ENCODE results near the gene SPINK2.

SPINK2 gene

DNA sequence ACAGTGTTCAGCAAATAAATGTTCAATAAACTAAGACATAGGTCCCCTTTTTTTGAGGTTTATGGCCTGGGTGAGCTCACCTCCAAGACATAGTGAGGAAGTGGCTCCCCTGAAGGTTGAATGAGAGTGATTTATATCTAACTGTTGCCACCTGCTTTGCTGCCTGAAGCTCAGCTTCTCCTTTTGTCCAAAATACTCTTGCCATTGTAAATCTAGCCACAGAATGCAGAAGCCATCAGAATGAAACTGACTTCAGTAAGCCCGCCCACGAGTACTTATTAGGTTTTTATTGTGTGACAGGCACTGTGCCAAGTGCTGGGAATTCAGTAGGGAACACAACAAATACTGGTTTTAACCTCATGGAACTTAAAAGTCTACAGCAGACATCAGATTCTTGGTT lies 18.0 kb downstream of the SPINK2 start:
- ChIA-PET POLR2A (interaction anchor here (0.6 kb wide), 1 partner anchor 38 kb away, joined by 3 read pairs; no protein-coding TSS in a partner anchor), CTCF (interaction anchor here (0.8 to 1.7 kb wide), 7 partner anchors 26 to 416 kb away, joined by 3 to 4 read pairs (median 3); partner anchors contain the start of gene AASDH)
- TF ChIP-seq, protein P1, sequence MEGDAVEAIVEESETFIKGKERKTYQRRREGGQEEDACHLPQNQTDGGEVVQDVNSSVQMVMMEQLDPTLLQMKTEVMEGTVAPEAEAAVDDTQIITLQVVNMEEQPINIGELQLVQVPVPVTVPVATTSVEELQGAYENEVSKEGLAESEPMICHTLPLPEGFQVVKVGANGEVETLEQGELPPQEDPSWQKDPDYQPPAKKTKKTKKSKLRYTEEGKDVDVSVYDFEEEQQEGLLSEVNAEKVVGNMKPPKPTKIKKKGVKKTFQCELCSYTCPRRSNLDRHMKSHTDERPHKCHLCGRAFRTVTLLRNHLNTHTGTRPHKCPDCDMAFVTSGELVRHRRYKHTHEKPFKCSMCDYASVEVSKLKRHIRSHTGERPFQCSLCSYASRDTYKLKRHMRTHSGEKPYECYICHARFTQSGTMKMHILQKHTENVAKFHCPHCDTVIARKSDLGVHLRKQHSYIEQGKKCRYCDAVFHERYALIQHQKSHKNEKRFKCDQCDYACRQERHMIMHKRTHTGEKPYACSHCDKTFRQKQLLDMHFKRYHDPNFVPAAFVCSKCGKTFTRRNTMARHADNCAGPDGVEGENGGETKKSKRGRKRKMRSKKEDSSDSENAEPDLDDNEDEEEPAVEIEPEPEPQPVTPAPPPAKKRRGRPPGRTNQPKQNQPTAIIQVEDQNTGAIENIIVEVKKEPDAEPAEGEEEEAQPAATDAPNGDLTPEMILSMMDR (IDR thresholded peaks at IDR 0.05; ENCODE audit: control extremely low read depth, extremely low read depth, low read depth, missing control alignments) = no peak
- no peak for DNase-seq (ENCODE audit: extremely low spot score)

DNA sequence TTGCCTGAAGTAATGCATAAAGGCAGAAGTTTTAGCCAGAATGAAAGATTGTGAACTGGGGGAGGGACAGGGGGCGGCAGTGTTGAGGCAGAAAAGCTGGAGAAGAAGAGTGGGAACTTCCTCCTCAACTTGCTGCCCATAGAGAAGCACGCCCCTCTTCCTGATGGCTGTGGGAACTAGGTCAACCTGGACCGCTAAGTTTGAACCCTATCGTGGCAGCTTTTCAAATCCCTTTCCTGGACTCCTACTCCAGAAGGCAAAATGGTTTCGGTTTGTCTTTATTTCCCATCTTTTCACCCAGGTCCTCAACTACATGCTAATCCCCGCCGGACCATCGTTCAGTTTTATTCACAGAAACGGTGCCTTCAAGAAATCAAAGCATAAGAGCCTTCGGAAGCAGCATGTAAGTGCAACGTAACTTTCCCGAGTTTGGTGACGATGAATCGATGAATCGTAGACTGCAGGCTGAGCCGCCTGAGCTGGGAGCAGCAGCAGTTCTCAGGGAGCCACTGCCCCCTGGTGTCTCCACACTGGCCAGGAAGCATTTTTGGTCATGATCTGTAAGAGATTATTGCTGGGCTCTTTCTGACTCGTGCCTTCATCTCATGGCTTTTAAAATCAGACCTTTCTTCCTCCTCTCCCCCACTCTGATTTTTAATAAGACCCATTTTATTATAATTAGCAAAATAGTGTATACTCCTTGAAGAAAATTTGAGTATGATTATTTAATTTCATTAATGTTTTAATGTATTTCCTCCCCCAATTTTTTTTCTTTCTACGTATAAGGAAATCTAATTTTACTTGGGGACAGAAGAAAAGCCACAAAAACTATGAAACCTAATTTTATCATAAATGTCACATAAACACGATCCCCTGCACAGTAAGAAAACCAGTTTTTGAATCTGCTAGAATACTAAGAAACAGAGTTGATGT lies 21.4 kb downstream of the SPINK2 start:
- POLR2A ChIA-PET = no interaction called here
- TF ChIP-seq, protein P1 (IDR thresholded peaks at IDR 0.05; ENCODE audit: control extremely low read depth, extremely low read depth, low read depth, missing control alignments) = peak; percentile 89
- peak; percentile 78 for DNase-seq (ENCODE audit: extremely low spot score)
- CTCF ChIA-PET = interaction anchor here (0.8 to 2.5 kb wide), 41 partner anchors 9 to 381 kb away, joined by 3 to 19 read pairs (median 4); a partner anchor contains a TSS

DNA sequence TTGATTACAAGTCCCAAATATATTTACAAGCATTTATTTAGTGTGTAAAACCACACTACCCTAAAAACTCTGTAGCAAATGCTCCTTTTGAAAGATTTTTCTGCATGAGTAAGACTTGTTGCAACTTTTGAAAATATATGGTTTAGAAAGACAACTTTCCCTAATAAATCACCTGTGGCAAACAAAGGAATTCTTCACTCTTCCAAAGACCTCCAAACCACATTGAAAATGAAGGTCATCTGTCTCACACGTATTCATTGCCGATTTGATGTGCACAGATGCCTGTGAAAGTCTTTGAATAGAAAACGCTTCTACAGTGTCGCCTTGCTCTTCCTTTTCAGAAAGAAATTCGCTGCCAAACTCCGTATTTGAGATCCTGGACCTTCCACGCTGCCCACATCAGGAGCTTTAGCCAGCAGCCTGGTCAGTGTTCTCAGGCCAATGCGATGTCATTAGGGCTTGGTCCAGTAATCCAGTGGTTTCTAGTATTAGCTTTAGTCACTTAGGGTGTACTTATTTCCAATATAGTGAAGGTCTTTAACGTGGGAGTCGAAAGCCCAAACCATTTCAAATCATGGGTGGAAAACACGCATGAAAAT lies 22.2 kb downstream of the SPINK2 start:
- DNase-seq (ENCODE audit: extremely low spot score) = no peak
- POLR2A ChIA-PET = no interaction called here
- TF ChIP-seq, protein P1 (IDR thresholded peaks at IDR 0.05; ENCODE audit: control extremely low read depth, extremely low read depth, low read depth, missing control alignments) = no peak
- CTCF ChIA-PET = interaction anchor here (0.8 to 2.5 kb wide), 34 partner anchors 8 to 375 kb away, joined by 3 to 19 read pairs (median 5); a partner anchor contains a TSS

DNA sequence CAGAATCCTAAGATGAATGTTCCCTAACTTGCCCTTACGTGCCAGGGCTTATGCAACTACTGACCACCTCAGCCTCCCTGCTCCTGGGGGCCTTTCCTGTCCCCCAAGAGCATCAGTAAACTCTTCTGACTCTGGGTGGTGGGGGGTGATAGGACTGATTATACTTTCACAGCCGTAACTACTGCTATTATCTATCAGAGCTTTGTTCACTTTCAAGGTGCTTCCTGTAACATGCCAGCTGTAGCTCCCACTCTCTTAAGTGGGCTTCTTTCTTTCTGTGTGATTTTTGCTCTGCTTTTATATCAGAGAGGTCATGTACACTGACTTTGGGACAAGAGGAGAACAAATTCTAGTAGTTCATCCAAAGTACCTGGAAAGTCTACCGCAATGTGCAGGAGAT lies 25.3 kb downstream of the SPINK2 start:
- TF ChIP-seq, protein P1 (IDR thresholded peaks at IDR 0.05; ENCODE audit: control extremely low read depth, extremely low read depth, low read depth, missing control alignments) = no peak
- ChIA-PET POLR2A (no interaction called here), CTCF (interaction anchor here (0.7 to 3.0 kb wide), 4 partner anchors 10 to 169 kb away, joined by 3 to 13 read pairs (median 4); no protein-coding TSS in a partner anchor)
- no peak for DNase-seq (ENCODE audit: extremely low spot score)

DNA sequence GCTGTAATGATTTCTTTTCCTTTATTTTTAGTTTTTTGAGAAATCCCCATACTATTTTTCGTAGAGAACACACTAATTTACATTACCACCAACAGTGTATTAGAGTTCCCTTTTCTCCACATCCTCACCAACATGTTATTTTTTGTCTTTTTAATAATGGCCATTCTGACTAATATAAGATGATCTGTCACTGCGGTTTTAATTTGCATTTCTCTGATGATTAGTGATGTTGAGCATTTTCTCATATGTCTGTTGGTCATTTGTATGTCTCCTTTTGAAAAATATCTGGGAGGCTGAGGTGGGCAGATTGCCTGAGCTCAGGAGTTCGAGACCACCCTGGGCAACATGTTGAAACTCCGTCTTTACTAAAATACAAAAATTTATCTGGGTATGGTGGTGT lies 30.2 kb downstream of the SPINK2 start:
- no peak for DNase-seq (ENCODE audit: extremely low spot score)
- POLR2A ChIA-PET = no interaction called here
- TF ChIP-seq, protein P1 (IDR thresholded peaks at IDR 0.05; ENCODE audit: control extremely low read depth, extremely low read depth, low read depth, missing control alignments) = no peak
- CTCF ChIA-PET = interaction anchor here (3.2 kb wide), 1 partner anchor 8 kb away, joined by 18 read pairs; no protein-coding TSS in a partner anchor

DNA sequence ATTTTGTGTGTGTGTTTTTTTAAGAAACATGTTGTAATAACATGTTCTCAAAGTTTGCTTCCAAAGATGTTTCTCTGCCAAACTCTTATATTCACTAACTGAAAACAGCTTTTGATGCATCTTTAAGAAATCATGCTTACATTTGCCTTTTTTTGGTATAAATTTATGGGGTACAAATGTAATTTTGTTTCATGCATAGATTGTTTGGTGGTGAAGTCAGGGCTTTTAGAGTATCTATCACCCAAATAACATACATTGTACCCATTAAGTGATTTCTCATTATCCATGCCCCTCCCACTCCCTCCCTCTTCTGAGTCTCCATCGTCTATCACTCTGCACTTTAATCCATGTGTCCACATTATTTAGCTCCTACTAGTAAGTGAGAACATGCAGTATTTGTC lies 30.8 kb downstream of the SPINK2 start:
- POLR2A ChIA-PET = no interaction called here
- TF ChIP-seq, protein P1 (IDR thresholded peaks at IDR 0.05; ENCODE audit: control extremely low read depth, extremely low read depth, low read depth, missing control alignments) = no peak
- DNase-seq (ENCODE audit: extremely low spot score) = no peak
- CTCF ChIA-PET = interaction anchor here (2.3 to 3.2 kb wide), 2 partner anchors 9 to 46 kb away, joined by 5 to 18 read pairs; no protein-coding TSS in a partner anchor
